Dermis blood vessel endothelial cell (primary cell): ENCODE results near the gene MYBL2. TPM values are rescaled to one million over a fixed set of nuclear protein-coding genes. Genes with fewer than 3 reads are reported as not detected.

Experiments used
- DNase-seq: peaks from one replicate; pipeline ENCODE4 v3.0.0; 2010
- total RNA-seq: library from RNA; depleted of rRNA; stranded (reverse); fragments of >200 nt; gene quantifications from 2 replicates; pipeline ENCODE4 v1.2.3, GENCODE V29; 2014

Gene MYBL2
- total RNA-seq, 1 donor from 2014 or later: 8.7 TPM

GRCh38 chr20:43682446-43682845, 15.5 kb downstream of the MYBL2 start:
- DNase-seq: no peak

GRCh38 chr20:43686820-43687219, 19.9 kb downstream of the MYBL2 start:
- DNase-seq: no peak

- no peak for DNase-seq
Measured at GRCh38 chr20:43689165-43689564, 22.3 kb downstream of the MYBL2 start.

- no peak for DNase-seq
Measured at GRCh38 chr20:43690943-43691598, 24.2 kb downstream of the MYBL2 start.

- DNase-seq: peak; percentile 60
Measured at GRCh38 chr20:43691928-43692524, 25.1 kb downstream of the MYBL2 start.

- DNase-seq: no peak
Measured at GRCh38 chr20:43694763-43695162, 27.8 kb downstream of the MYBL2 start.

GRCh38 chr20:43695571-43695970, 28.7 kb downstream of the MYBL2 start:
- DNase-seq: no peak

GRCh38 chr20:43699941-43700565, 33.1 kb downstream of the MYBL2 start:
- DNase-seq: no peak

- no peak for DNase-seq
Measured at GRCh38 chr20:43700627-43701026, 33.7 kb downstream of the MYBL2 start.

- DNase-seq: no peak
Measured at GRCh38 chr20:43702502-43702901, 35.6 kb downstream of the MYBL2 start.

- no peak for DNase-seq
Measured at GRCh38 chr20:43710370-43711044, 43.6 kb downstream of the MYBL2 start.

- DNase-seq: no peak
Measured at GRCh38 chr20:43711098-43711654, 44.3 kb downstream of the MYBL2 start.

GRCh38 chr20:43715044-43715443, 48.1 kb downstream of the MYBL2 start:
- DNase-seq: no peak

- DNase-seq: no peak
Measured at GRCh38 chr20:43715511-43715910, 48.6 kb downstream of the MYBL2 start.

GRCh38 chr20:43716123-43716522, 49.2 kb downstream of the MYBL2 start:
- no peak for DNase-seq

GRCh38 chr20:43716757-43717615, 50.1 kb downstream of the MYBL2 start:
- DNase-seq: no peak

- DNase-seq: no peak
Measured at GRCh38 chr20:43717616-43717995, 50.7 kb downstream of the MYBL2 start.

GRCh38 chr20:43720007-43720406, 53.1 kb downstream of the MYBL2 start:
- no peak for DNase-seq

- no peak for DNase-seq
Measured at GRCh38 chr20:43721097-43721428, 54.1 kb downstream of the MYBL2 start.

GRCh38 chr20:43721429-43722152, 54.7 kb downstream of the MYBL2 start:
- no peak for DNase-seq

GRCh38 chr20:43722153-43722505, 55.2 kb downstream of the MYBL2 start:
- no peak for DNase-seq

GRCh38 chr20:43723186-43723585, 56.3 kb downstream of the MYBL2 start:
- no peak for DNase-seq
